RWPE1 (cell line): ENCODE measurements around the gene TBC1D32.
"Not testable (repeated sequence)": the region's sequence is repeated elsewhere in the genome, so short reads cannot be mapped to it uniquely, and the experiment has no call there.

ENCODE experiments used
- CTCF ChIA-PET: fragments of 350-600 bp; sonication (Branson Sonifier 250); formaldehyde crosslinking; extraction: SDS; loops from one replicate; lab custom pipeline; 2021; lab: Yijun Ruan, JAX
- POLR2A ChIA-PET: fragments of 400-600 bp; formaldehyde crosslinking; extraction: SDS; loops from one replicate; lab custom pipeline; 2020; ENCODE audit warnings: antibody characterized with exemption; ENCODE audit not compliant: low non-redundant PET; lab: Yijun Ruan, JAX
- DNase-seq: peaks from one replicate; pipeline ENCODE4 v3.0.0; 2012; ENCODE audit warnings: low spot score
- H3K27ac ChIP-seq: fragments of 450-650 bp; 2 replicates; pipeline ENCODE4 v1.5.1; 2017
- CTCF ChIP-seq: fragments of 450-650 bp; conservative IDR thresholded peaks from 2 replicates; pipeline ENCODE4 v1.5.1; 2017; ENCODE audit warnings: low read depth, mild to moderate bottlenecking

Gene TBC1D32

GRCh38 chr6:121310495-121310894 is 23.8 kb downstream of the TBC1D32 start:
- ChIA-PET CTCF (interaction anchor here (0.9 to 1.1 kb wide), 3 partner anchors 9 to 55 kb away, joined by 3 to 5 read pairs (median 4); no protein-coding TSS in a partner anchor), POLR2A (no interaction called here)
- no peak for DNase-seq
- no peak for TF ChIP-seq CTCF
- no peak overlapping the region for H3K27ac ChIP-seq

- ChIA-PET CTCF (interaction anchor here (0.6 to 1.1 kb wide), 4 partner anchors 10 to 56 kb away, joined by 3 to 5 read pairs (median 4); no protein-coding TSS in a partner anchor), POLR2A (no interaction called here)
- DNase-seq: peak; percentile 27
- peak overlapping the region; percentile 83 for H3K27ac ChIP-seq
- TF ChIP-seq CTCF: no peak
Measured at GRCh38 chr6:121309768-121310469, 24.4 kb downstream of the TBC1D32 start.

GRCh38 chr6:121305957-121306607 is 28.2 kb downstream of the TBC1D32 start:
- H3K27ac ChIP-seq: no peak overlapping the region
- CTCF ChIA-PET: interaction anchor here (0.9 to 1.4 kb wide), 2 partner anchors 249 to 251 kb away, joined by 3 to 10 read pairs; no protein-coding TSS in a partner anchor
- peak; percentile 65 for TF ChIP-seq CTCF
- POLR2A ChIA-PET: no interaction called here
- DNase-seq: peak; percentile 40

- H3K27ac ChIP-seq: no peak overlapping the region
- no peak for DNase-seq
- no peak for TF ChIP-seq CTCF
- ChIA-PET POLR2A (no interaction called here), CTCF (interaction anchor here (0.6 kb wide), 1 partner anchor 246 kb away, joined by 3 read pairs; no protein-coding TSS in a partner anchor)
Measured at GRCh38 chr6:121302882-121303281, 31.4 kb downstream of the TBC1D32 start.

- CTCF ChIA-PET, POLR2A ChIA-PET, H3K27ac ChIP-seq, DNase-seq: not testable (repeated sequence)
Measured at GRCh38 chr6:121301156-121301555, 33.1 kb downstream of the TBC1D32 start.

GRCh38 chr6:121297694-121298093 is 36.6 kb downstream of the TBC1D32 start:
- no peak for TF ChIP-seq CTCF
- DNase-seq: no peak
- CTCF ChIA-PET: no interaction called here
- POLR2A ChIA-PET: no interaction called here
- H3K27ac ChIP-seq: no peak overlapping the region

GRCh38 chr6:121285041-121285440 is 49.2 kb downstream of the TBC1D32 start:
- no peak for TF ChIP-seq CTCF
- H3K27ac ChIP-seq: no peak overlapping the region
- no peak for DNase-seq
- CTCF ChIA-PET: no interaction called here
- POLR2A ChIA-PET: no interaction called here
